ENCODE measurements around the gene APBA1. TPM values are rescaled to one million over a fixed set of nuclear protein-coding genes. Genes with fewer than 3 reads are reported as not detected.

The APBA1 gene
- total and polyA plus RNA-seq, 9 of the 15 experiments (the other 6 are each of a cell fraction or from before 2014, with no cell fraction given), result 0.01 to 0.02 TPM; not detected in 7

- TF ChIP-seq REST (IDR thresholded peaks at IDR 0.05; ENCODE audit: borderline replicate concordance) (peak; percentile 83), REST (CRISPR knock-in tag; IDR thresholded peaks at IDR 0.05; ENCODE audit: low read depth) (no peak), VEZF1 (CRISPR knock-in tag; IDR thresholded peaks at IDR 0.05) (peak; percentile 18; the same call in 1 of the 2 replicates), SMC3 (conservative IDR thresholded peaks at IDR 0.05; ENCODE audit: insufficient read depth, low read depth, low read length) (peak; percentile 87)
Observed at GRCh38 chr9:69421908-69422801, 250.0 kb downstream of the APBA1 start (continued).
